ENCODE data around the gene ATP2B3.

The ATP2B3 gene

DNA sequence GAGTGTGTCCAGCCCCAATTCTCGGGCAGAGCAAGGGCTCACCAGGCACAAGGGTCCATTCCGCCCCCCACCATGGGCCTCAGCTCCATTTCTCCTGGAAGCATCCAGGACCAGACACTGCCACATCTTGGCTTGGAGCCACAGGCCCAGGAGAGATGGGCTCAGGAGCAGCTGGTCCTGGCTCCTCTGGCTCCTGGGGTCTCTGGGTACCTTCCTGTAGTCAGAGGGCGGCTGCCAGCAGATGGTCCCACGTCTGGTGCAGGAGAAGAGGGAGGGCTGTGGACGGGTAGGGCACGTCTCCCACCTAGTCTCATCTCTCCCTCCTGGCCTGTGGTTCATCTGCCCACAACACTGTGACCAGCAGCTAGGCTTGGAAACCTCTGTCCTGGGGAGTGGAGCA, 8.0 kb downstream of the ATP2B3 start:
- no peak for DNase-seq (ENCODE audit: low spot score)
- TF ChIP-seq, protein P1, sequence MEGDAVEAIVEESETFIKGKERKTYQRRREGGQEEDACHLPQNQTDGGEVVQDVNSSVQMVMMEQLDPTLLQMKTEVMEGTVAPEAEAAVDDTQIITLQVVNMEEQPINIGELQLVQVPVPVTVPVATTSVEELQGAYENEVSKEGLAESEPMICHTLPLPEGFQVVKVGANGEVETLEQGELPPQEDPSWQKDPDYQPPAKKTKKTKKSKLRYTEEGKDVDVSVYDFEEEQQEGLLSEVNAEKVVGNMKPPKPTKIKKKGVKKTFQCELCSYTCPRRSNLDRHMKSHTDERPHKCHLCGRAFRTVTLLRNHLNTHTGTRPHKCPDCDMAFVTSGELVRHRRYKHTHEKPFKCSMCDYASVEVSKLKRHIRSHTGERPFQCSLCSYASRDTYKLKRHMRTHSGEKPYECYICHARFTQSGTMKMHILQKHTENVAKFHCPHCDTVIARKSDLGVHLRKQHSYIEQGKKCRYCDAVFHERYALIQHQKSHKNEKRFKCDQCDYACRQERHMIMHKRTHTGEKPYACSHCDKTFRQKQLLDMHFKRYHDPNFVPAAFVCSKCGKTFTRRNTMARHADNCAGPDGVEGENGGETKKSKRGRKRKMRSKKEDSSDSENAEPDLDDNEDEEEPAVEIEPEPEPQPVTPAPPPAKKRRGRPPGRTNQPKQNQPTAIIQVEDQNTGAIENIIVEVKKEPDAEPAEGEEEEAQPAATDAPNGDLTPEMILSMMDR (IDR thresholded peaks at IDR 0.05; ENCODE audit: extremely low read depth, missing control alignments): no peak

DNA sequence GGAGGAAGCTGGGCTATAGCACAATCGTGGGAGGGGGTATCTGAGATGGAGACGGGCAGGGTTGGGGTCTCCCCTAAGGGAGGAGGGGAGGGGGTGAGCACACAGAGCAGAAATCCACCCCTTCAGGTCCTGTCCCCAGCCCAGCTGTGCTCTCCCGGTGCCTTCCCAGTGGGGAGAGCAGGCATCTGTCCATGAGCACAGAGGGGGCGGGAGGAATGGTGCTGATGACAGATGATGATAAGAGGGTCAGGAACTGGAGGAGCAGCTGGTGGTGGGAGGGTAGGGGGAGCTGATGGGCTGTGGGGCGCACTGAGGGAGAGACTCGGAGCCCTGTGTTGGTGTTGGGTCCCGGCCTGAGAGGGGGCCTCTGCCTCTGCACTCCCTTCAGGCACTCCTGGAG, 8.6 kb downstream of the ATP2B3 start:
- DNase-seq (ENCODE audit: low spot score): no peak
- TF ChIP-seq, protein P1 (IDR thresholded peaks at IDR 0.05; ENCODE audit: extremely low read depth, missing control alignments): no peak

DNA sequence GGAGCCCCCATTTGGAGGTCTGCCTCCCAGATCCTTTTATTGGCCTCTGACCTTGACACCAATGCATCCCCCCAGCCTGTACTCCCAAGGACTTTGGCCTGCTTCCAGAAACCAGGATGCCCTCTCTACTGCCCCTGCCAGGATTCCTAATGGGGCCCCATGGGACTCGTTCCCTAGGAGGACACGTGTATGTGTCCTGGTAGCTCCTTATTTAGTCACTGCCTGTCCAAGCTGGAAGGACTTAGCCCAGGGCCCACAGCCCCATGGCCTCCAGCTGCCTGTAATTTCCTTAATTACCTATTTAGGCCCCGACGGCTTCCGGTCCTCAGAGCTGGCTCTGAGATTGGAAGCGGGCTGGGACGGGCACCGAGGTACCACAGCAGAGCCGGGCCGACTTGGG, 9.4 kb downstream of the ATP2B3 start:
- no peak for DNase-seq (ENCODE audit: low spot score)
- TF ChIP-seq, protein P1 (IDR thresholded peaks at IDR 0.05; ENCODE audit: extremely low read depth, missing control alignments): no peak

DNA sequence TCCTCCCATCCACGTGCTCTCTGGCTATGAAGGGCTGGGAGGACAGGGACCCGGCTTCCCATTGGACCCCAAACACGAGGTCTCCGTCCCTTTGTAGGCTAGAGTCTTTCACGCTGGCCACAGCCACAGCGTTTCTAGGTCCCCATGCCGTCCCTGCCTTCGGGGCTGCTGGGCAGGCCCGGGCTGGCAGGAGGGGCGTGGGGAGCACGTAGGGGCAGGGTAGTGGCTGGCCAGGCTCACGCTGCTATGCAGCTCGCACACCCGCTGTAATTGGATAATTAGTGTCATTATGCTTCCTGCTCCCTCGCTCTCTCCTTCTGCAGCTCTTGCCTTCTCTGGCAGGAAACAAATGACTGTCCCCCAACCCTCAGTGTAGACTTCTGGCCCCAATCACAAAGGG, 9.8 kb downstream of the ATP2B3 start:
- TF ChIP-seq, protein P1 (IDR thresholded peaks at IDR 0.05; ENCODE audit: extremely low read depth, missing control alignments): no peak
- DNase-seq (ENCODE audit: low spot score): no peak

DNA sequence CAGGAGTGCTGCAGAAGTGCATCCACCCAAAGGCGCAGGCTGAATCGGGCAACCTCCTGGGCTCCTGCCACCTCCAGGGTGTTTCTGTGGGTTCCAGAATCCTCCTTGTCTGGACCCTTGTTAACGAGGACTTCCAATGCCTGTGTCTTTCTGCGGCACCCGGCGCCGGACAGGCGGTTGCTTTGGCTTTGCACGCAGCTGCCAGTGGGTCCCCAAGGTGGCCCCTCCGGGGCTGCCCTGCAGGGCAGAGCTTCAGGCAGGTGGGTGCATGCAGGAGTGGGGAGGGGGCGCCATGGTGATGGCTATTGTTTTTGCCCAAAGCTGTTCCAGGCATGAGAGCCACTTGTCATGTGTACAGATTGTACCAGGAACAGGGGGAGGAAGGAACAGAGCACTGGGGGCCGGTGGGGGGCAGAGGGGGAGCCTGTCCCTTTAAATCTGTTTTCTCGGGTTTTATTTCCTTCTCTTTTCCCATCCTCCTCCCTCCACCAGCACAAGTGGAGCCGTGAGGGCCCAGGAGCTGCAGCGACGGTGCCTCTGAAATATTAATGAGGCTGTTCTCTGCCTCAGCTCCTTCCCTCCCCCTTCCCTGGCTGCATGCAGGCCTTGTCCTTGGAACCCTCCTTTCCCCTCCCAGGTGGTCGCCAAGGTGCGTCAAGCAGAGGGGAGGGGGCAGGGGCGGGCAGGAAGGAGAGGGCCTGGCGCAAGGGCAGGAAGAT, 13.1 kb downstream of the ATP2B3 start:
- DNase-seq (ENCODE audit: low spot score): no peak
- TF ChIP-seq, protein P1 (IDR thresholded peaks at IDR 0.05; ENCODE audit: extremely low read depth, missing control alignments): no peak

DNA sequence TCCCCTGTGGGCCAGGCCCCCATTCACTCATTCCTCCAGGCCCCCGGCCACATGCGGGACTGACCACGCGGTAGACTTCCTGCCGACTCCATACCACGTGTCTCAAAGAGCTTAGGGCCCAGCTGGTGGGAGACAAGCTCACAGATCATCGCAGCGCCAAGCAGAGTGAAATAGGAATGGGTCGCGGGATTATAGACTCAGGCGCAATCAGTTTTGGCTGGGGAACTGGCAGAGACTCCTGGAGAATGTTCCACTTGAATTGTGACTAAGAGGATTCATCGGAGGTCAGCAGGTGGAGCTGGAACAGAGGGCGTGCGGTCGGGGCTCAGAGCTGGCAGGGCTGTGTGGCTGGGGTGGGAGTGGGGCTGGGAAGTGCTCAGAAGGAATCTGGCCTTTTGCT, 15.6 kb downstream of the ATP2B3 start:
- TF ChIP-seq, protein P1 (IDR thresholded peaks at IDR 0.05; ENCODE audit: extremely low read depth, missing control alignments): no peak
- no peak for DNase-seq (ENCODE audit: low spot score)

DNA sequence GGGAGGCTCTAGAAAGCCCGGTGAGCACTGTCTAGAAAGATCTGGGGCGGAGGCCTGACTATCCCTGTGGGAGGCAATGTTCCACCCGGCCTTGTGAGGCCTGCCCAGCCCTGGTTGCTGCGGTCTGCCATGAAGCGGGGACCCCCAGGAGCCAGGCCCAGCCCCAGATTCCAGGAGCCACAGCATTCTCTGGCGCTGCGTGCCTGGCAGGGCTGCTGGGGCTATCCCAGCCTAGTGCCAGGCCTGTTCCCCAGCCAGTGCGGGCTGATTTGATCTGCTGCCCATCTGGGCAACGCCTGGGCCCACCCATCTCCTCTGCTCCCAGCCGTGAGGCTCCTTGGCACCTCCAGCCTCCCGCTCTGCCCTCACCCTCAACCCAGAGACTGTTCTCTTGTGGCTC, 19.6 kb downstream of the ATP2B3 start:
- DNase-seq (ENCODE audit: low spot score): no peak

More for the DNA sequence above, 19.6 kb downstream of the ATP2B3 start:
- TF ChIP-seq, protein P1 (IDR thresholded peaks at IDR 0.05; ENCODE audit: extremely low read depth, missing control alignments): no peak
